IgD-negative memory B cell (primary cell): ENCODE results near the gene EPS8L2. TPM values are rescaled to one million over a fixed set of nuclear protein-coding genes. Genes with fewer than 3 reads are reported as not detected.

Experiments
- H3K27ac Mint-ChIP-seq, 3 donors: one replicate each; pipeline ENCODE4 v1.8.0; 2020 to 2022; ENCODE audit warnings: mild to moderate bottlenecking in 3 of 3, mixed read lengths in 3 of 3, moderate library complexity in 1 of 3
- H3K27me3 Mint-ChIP-seq: one replicate; pipeline ENCODE4 v1.8.0; 2021; ENCODE audit warnings: mixed read lengths
- H3K36me3 Mint-ChIP-seq: one replicate; pipeline ENCODE4 v1.8.0; 2020; ENCODE audit warnings: mild to moderate bottlenecking, mixed read lengths
- H3K4me1 Mint-ChIP-seq, 3 donors: one replicate each; pipeline ENCODE4 v1.8.0; 2020 to 2022; ENCODE audit warnings: mixed read lengths in 3 of 3, mild to moderate bottlenecking in 1 of 3
- H3K4me3 Mint-ChIP-seq, 4 donors: one replicate each; pipeline ENCODE4 v1.8.0; 2020 to 2022; ENCODE audit warnings: mild to moderate bottlenecking in 4 of 4, mixed read lengths in 4 of 4, moderate library complexity in 3 of 4
- H3K9me3 Mint-ChIP-seq, 3 donors: one replicate each; pipeline ENCODE4 v1.8.0; 2020 to 2021; ENCODE audit warnings: mixed read lengths in 3 of 3, mild to moderate bottlenecking in 1 of 3
- polyA plus RNA-seq: library from polyadenylated mRNA; unstranded; fragments of 300-500 nt; fragmentation: Illumina TruSeq; gene quantifications from one replicate; pipeline ENCODE4 v1.2.3, GENCODE V29; 2021

EPS8L2 gene
- 17.3 TPM for polyA plus RNA-seq

GRCh38 chr11:705646-706438, at the start of gene EPS8L2:
Gene EPS8L2 (plus strand): TSS chr11:706231. CDS start chr11:709408, 3,177 bp downstream.
- H3K9me3 Mint-ChIP-seq: no peaks in the 10 kb centered on the region
- H3K36me3 Mint-ChIP-seq: no peaks in the 10 kb centered on the region
- H3K27me3 Mint-ChIP-seq: peaks cover 16% of the 10 kb centered on the region
- H3K27ac Mint-ChIP-seq: no peak within 1 kb of the TSS
- H3K4me3 Mint-ChIP-seq: peak within 1 kb of the TSS in 1 of 4 donors; percentile 32
- peaks cover 0 to 5% (median 4%) of the 10 kb centered on the region in 3 donors for H3K4me1 Mint-ChIP-seq

GRCh38 chr11:656426-656825, 49.6 kb upstream of the EPS8L2 start:
- H3K4me3 Mint-ChIP-seq: no peak overlapping the region
- H3K27me3 Mint-ChIP-seq: no peaks in the 10 kb centered on the region
- peaks cover 4% of the 10 kb centered on the region for H3K36me3 Mint-ChIP-seq
- H3K4me1 Mint-ChIP-seq: peaks cover 3 to 6% (median 5%) of the 10 kb centered on the region in 3 donors
- H3K27ac Mint-ChIP-seq: no peak overlapping the region
- no peaks in the 10 kb centered on the region for H3K9me3 Mint-ChIP-seq

GRCh38 chr11:656866-657265, 49.2 kb upstream of the EPS8L2 start:
- Mint-ChIP-seq H3K4me1 (peaks cover 3 to 6% (median 5%) of the 10 kb centered on the region in 3 donors), H3K27ac (no peak overlapping the region), H3K27me3 (no peaks in the 10 kb centered on the region), H3K4me3 (no peak overlapping the region), H3K9me3 (no peaks in the 10 kb centered on the region), H3K36me3 (peaks cover 4% of the 10 kb centered on the region)

GRCh38 chr11:657691-658126, 48.3 kb upstream of the EPS8L2 start:
- Mint-ChIP-seq H3K27ac (no peak overlapping the region), H3K4me1 (peaks cover 5 to 6% (median 5%) of the 10 kb centered on the region in 3 donors), H3K27me3 (no peaks in the 10 kb centered on the region), H3K4me3 (no peak overlapping the region), H3K9me3 (no peaks in the 10 kb centered on the region), H3K36me3 (peaks cover 4% of the 10 kb centered on the region)

GRCh38 chr11:659532-660085, 46.4 kb upstream of the EPS8L2 start:
- Mint-ChIP-seq H3K27ac (no peak overlapping the region), H3K4me3 (peak overlapping the region in 1 of 4 donors; percentile 58), H3K4me1 (peaks cover 5 to 6% (median 6%) of the 10 kb centered on the region in 3 donors), H3K9me3 (no peaks in the 10 kb centered on the region), H3K27me3 (no peaks in the 10 kb centered on the region), H3K36me3 (peaks cover 2% of the 10 kb centered on the region)

GRCh38 chr11:660281-660680, 45.8 kb upstream of the EPS8L2 start:
- Mint-ChIP-seq H3K27ac (no peak overlapping the region), H3K27me3 (no peaks in the 10 kb centered on the region), H3K9me3 (no peaks in the 10 kb centered on the region), H3K4me1 (peaks cover 5 to 6% (median 6%) of the 10 kb centered on the region in 3 donors), H3K36me3 (no peaks in the 10 kb centered on the region), H3K4me3 (peak overlapping the region in 2 of 4 donors; percentile 0 to 60)

- Mint-ChIP-seq H3K4me1 (peaks cover 5 to 6% (median 6%) of the 10 kb centered on the region in 3 donors), H3K27me3 (no peaks in the 10 kb centered on the region), H3K9me3 (no peaks in the 10 kb centered on the region), H3K4me3 (no peak overlapping the region), H3K36me3 (no peaks in the 10 kb centered on the region), H3K27ac (no peak overlapping the region)
Observed at GRCh38 chr11:660681-661444, 45.2 kb upstream of the EPS8L2 start.

GRCh38 chr11:662689-663274, 43.2 kb upstream of the EPS8L2 start:
- H3K4me1 Mint-ChIP-seq: peaks cover 5 to 6% (median 6%) of the 10 kb centered on the region in 3 donors
- H3K9me3 Mint-ChIP-seq: no peaks in the 10 kb centered on the region
- no peaks in the 10 kb centered on the region for H3K27me3 Mint-ChIP-seq
- H3K27ac Mint-ChIP-seq: no peak overlapping the region
- no peak overlapping the region for H3K4me3 Mint-ChIP-seq
- H3K36me3 Mint-ChIP-seq: no peaks in the 10 kb centered on the region

GRCh38 chr11:665062-665703, 40.8 kb upstream of the EPS8L2 start:
- Mint-ChIP-seq H3K4me3 (no peak overlapping the region), H3K27ac (peak overlapping the region in 1 of 3 donors; percentile 29), H3K27me3 (no peaks in the 10 kb centered on the region), H3K36me3 (peaks cover 2% of the 10 kb centered on the region), H3K4me1 (peaks cover 0 to 3% (median under 1%) of the 10 kb centered on the region in 3 donors), H3K9me3 (no peaks in the 10 kb centered on the region)

- Mint-ChIP-seq H3K9me3 (no peaks in the 10 kb centered on the region), H3K27me3 (no peaks in the 10 kb centered on the region), H3K36me3 (peaks cover 2% of the 10 kb centered on the region), H3K4me3 (no peak overlapping the region), H3K27ac (peak overlapping the region in 1 of 3 donors; percentile 51), H3K4me1 (peaks cover 0 to 3% (median 0%) of the 10 kb centered on the region in 3 donors)
Observed at GRCh38 chr11:665704-666281, 40.2 kb upstream of the EPS8L2 start.

GRCh38 chr11:673866-674265, 32.2 kb upstream of the EPS8L2 start:
- no peak overlapping the region for H3K4me3 Mint-ChIP-seq
- no peaks in the 10 kb centered on the region for H3K9me3 Mint-ChIP-seq
- no peak overlapping the region for H3K27ac Mint-ChIP-seq
- no peaks in the 10 kb centered on the region for H3K4me1 Mint-ChIP-seq
- peaks cover 9% of the 10 kb centered on the region for H3K36me3 Mint-ChIP-seq
- H3K27me3 Mint-ChIP-seq: no peaks in the 10 kb centered on the region

GRCh38 chr11:674406-674805, 31.6 kb upstream of the EPS8L2 start:
- peak overlapping the region in 1 of 3 donors; percentile 10 for H3K27ac Mint-ChIP-seq
- no peaks in the 10 kb centered on the region for H3K9me3 Mint-ChIP-seq
- H3K36me3 Mint-ChIP-seq: peaks cover 9% of the 10 kb centered on the region
- no peaks in the 10 kb centered on the region for H3K27me3 Mint-ChIP-seq
- no peak overlapping the region for H3K4me3 Mint-ChIP-seq
- H3K4me1 Mint-ChIP-seq: no peaks in the 10 kb centered on the region

GRCh38 chr11:678297-678696, 27.7 kb upstream of the EPS8L2 start:
- Mint-ChIP-seq H3K4me3 (no peak overlapping the region), H3K9me3 (no peaks in the 10 kb centered on the region), H3K36me3 (peaks cover 17% of the 10 kb centered on the region), H3K4me1 (no peaks in the 10 kb centered on the region), H3K27me3 (no peaks in the 10 kb centered on the region), H3K27ac (no peak overlapping the region)
